COLO829 (cell line): ENCODE measurements around the gene CASQ2.

Experiments
- DNase-seq: peaks from one replicate; pipeline ENCODE4 v3.0.0; 2012; ENCODE audit warnings: low spot score

CASQ2 gene

DNA sequence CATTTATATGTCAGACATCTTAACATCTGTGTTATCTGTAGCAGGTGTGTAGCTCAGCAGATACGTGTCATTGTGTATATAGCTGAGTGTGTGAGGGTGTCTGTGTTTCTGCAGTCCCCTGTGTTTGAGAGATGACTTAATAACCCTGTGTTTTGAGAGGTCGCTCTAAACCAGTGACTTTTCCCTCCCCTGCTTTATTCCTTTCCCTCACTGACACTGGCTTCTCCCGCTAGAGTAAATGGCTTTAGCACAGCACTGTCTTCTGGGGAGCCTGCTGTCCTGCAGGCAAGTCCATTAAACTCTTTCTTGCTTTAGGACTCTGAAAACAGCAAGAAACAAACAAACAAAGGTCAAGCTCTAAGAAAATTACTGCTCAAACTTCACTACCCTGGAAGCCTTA is 73.7 kb downstream of the CASQ2 start:
- no peak for DNase-seq

DNA sequence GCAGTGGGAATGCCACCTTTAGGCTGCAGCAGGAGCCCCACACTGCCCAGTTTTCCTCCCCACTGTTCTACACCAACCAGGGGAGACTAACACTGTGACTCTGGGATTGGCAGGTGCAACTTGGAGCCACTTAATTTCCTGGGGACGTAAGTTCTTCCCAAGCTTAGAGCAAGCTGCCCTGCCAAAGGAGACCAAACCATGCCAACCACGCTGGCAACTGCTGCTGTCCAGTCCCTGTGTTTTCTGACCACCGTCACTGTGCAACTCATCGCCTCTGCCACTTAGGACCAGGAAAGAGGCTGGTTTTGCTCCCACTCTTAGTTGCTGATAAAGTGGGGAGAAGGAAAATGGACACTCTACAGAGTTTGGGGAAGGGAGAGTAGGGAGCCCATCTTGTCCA is 76.3 kb downstream of the CASQ2 start:
- DNase-seq = no peak

DNA sequence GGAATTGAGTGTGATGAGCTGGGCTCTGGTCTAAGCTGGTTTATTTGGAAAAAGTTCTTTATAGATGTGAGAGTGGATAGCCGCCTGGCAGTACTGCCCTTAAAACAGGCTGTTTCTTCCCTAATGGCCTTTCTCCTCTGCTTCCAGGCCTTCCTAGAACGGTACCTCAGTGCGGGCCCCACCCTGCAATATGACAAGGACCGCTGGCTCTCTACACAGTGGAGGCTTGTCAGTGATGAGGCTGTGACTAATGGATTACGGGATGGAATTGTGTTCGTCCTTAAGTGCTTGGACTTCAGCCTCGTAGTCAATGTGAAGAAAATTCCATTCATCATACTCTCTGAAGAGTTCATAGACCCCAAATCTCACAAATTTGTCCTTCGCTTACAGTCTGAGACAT is 77.5 kb downstream of the CASQ2 start:
- no peak for DNase-seq

DNA sequence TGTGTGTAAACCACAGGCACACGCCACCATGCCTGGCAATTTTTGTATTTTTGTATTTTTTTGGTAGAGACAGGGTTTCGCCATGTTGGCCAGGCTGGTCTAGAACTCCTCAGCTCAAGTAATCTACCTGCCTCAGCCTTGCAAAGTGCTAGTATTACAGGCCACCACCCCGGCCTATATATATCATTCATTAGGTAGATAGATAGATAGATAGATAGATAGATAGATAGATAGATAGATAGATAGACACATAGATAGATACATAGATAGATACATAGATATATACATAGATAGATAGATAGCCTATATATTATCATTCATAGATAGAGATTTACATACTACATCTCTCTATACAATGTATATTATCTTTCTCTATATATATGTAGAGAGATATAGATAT is 80.8 kb downstream of the CASQ2 start:
- DNase-seq = no peak

DNA sequence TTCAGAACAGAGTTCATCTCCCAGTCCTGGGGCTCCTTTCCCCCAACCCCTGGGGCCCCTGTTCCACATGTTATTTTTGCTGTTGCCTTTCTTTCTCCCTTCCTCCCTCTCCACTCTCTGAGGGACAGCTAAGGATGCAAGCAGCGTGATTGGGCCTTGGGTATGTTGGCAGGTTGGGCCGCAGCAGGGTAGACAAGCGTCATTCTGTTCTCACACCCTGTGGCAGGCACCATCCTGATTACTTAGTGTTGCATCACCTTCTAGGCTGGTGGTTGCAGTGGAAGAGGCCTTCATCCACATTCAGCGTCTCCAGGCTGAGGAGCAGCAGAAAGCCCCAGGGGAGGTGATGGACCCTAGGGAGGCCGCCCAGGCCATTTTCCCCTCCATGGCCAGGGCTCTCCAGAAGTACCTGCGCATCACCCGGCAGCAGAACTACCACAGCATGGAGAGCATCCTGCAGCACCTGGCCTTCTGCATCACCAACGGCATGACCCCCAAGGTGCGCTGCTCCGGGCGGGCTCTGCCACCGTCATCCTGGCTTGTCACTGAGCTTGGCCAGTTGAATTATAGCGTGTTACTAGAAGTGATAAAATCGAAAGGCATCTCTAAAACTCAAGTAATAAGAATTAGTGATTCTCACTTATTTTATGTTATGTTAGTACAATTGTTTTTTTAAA is 83.3 kb downstream of the CASQ2 start:
- no peak for DNase-seq

DNA sequence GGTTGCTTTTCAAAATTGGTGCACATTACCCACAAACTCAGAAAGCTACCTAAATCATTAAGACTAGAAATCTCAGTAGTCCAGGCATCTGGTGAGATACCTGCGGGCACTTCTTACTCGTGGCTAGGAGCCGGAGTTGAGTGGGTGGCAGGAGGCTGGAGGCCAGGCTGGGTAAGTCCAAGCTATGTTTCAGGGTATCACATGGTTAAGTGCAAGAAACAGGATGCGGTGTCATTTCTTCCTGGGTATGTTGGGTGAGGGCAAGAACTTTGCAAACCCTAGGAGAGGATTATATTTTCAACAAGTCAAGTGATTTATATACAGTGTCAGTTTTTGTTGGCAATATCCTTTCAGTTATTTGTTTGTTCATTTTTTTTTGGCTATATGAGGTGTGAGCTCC is 85.7 kb downstream of the CASQ2 start:
- no peak for DNase-seq

DNA sequence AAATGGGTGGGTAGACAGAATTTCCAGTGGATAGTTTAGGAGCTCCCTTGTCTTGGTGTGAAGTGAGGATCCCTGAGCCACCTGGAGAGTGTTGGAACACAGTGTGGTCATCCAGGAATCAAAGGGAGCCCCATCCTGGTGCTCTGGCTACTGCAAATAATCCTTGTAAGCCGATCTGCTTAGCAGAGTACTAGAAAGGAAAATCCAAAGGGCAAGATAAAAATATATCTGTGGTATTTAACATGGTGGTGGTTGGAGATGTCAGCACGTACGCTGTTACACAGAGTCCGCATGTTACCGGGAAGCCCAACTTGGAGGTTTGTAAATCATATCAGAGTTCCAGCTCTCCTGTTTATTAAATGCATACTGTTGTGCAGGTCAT is 87.8 kb downstream of the CASQ2 start:
- no peak for DNase-seq

DNA sequence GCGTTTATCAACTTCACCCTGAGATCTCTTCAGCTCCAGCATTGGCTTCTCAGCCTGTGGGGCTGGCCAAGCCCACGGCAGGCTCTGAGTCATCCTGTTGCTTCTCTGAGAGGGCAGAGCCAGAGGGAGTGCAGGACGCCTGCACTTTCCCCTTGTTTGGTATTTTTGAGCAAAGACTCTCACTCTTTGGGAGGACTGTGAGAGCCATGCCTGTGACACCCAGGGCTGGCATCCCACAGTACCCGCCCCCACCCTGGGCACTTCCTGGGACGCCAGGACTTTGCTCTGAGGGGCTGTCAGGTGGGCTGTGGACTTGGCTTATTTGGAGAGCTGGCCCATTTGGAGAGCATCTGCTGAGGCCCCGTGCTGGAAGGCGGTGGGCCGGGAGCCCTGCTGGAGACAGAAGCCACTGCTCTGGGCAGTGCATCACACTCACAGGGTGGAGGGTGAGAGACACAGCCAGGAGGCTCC is 89.3 kb downstream of the CASQ2 start:
- peak; percentile 76 for DNase-seq

DNA sequence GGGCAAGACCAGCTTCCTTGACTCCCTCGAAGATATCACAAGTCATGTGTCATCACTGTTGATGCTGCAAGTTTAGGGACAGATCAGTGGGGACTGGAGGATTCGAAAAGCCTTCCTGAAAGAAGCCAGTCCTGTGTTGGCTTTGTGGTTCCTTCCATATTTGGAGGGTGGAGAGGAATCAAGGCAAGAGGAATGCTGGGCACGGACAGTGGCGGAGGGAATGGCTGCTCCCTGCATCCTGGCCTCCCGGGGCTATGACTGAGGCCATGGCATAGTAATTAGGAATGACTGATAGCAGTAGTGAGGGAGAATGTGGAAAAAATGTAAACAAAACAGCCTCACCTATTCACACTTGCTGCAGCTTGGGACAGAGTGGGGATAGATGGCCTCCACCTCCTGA is 90.4 kb downstream of the CASQ2 start:
- DNase-seq = no peak

DNA sequence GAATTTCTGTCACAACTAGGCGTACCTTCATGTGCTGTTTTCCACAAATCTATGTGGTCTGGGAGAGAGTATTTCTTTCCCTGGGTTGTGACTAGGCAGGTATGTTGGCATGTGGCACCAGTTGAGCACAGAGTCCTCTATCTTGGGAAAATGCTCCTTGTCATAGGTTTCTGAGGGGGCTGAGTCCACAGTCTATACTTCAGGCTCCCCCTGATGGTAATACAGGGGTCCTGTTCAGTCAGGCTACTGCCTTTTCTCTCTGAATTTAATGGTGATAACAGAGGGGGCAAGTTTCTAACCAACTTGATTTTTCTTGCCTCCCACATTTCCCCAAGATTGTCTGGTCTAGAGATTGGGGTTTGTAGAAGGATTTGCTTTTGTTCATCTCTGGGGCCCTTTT is 90.9 kb downstream of the CASQ2 start:
- DNase-seq = no peak

DNA sequence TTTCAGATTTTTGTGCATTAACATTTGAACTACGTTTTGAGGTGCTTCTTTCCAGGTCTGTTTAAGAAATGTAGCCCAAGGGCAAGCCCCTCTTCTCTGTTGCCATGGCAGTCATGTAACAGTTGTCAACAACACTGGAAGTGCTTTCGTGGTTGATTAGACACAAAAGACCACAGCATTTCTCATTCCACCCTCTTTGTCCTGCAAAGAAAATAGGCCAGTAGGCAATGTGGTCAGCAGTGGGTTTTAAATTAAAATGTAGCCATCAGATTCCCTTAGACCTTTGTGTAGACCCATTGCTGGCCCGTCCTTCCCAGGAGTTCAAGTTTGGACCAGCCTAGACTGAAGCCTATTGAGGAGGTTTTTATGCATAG is 91.3 kb downstream of the CASQ2 start:
- DNase-seq = no peak

DNA sequence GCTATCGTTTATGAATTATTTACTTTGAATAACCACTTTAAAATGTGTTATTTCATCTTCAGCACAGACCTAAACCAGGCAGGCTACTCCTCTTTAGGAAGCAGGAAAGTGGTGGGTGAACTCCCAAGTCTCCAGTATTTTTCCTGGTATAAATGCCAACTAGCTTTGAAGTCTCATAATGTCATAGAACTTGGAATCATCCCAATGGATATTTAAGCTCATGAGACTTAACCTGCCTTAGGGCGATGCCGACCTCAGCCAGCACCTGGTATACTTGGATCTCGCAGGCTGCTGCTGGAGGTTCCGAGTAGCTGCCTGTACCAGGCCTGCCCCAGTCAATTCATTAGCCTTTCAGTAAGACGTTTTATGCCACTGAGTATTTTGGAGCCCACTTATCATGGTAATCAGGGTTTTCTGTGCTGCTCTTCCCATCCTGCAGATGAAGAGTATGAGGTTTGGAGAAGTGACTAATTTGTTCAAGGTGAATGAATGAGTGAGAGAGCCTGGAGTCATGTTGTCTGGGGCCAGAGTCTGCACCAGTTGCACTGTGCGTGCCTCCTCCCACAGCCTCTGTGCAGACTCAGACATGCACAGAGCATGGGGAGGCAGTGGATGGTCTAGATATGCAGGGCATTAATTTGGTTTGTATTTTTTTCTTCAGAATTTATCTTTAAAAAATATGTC is 91.9 kb downstream of the CASQ2 start:
- no peak for DNase-seq

DNA sequence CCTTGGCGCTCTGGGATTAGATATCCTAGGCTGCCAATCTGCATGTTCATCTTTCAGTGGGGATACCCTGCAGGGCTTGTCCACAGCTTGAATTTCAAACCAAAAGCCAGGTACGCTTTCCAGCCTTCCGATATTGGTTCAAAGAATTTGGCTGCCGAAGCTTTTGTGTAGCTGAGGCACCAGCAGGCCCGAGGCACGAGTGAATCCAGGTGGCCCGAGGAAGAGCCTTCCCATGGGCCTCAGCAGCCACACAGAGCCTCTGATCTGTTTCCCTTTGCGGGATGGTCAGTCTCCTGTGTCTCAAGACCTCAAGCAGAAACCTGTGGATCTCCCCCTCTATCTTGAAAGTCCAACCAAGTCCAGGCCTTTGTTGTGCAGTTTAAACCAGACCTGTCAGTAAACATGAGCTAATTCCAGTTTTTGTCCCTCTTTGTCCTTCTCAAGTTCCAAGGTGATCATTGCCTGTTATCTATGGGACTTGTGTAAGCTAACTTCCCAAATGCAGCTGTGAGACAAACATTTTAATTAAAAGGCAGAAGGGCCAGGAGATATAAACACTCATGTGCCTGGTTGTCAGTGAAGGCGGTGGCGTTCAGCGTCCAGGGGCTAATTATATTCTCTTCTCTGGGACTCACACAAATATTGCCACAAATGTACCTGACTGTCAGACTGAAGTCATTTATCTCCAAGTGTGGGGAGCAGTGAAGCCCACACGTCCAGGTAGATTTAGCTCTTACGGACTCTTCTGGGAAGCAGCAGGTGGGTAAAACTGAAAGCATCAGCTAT is 96.1 kb downstream of the CASQ2 start:
- no peak for DNase-seq

DNA sequence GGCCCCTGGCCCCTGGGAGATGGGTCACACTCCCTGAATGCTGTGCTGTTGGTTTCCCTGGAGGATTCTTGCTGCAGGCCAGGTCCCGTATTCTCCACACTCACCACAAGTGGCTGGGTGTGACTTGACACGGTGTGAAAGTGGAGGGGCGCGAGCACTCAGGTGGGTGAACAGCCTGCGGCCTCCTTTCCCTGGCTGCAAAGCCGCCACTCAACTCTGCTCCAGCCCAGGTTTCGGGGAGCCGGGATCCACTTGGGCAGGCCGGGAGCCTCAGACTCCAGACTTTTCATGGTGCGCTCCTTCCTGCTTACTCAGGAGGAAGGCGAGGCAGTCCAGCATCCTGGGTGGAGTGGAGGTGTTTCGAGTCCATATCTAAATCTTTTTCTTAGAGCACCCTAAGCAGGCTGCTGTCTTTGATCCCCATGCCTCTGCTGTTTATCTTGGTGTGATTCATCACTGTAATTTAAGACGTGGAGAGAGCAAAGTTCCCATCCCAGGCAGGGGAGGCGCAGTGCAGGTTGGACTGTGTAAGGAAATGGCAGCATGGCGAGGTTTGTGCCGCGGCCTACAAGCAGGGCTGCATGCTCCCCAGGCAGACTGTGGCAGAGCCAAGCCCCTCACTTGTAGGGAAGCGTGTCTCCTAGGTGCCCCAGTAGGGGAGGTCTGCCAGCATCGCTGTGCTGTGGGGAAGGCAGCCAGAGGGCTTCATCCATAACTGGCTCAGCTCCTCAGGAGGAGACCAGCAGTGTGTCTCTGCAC is 97.2 kb downstream of the CASQ2 start:
- DNase-seq = no peak

DNA sequence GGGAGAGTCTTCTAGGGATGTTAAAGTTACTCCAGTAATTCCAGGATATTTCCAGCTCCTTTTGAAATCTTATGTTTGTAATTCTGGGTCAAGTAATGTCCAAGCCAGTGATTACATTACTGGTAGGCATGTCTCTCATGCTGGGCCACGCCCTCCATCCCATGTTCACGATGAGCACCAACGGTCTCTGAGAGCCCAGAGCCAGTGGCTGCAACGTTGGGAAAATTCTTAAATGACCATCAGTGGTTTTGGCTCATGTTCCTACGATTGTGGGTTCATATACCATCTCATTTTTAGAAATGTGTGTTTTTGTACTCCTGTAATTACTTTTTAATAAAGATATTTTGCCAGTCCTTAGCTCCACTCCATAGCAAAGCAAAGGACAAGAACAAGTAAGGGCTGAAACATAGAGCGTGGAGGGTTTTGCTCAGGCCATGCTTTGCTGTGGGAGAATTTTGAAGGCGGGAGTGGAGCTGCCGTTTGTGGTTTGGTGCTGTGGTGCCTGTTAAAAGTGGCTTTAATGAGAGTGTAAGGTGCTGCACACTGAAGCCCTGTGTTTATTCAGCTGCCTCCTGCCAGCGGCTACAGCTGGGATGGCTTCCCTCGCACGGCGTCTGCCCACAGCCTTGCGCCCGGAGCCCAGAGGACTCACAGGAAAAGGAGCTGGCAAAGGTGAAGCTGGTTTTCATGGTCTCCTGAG is 97.9 kb downstream of the CASQ2 start:
- no peak for DNase-seq

DNA sequence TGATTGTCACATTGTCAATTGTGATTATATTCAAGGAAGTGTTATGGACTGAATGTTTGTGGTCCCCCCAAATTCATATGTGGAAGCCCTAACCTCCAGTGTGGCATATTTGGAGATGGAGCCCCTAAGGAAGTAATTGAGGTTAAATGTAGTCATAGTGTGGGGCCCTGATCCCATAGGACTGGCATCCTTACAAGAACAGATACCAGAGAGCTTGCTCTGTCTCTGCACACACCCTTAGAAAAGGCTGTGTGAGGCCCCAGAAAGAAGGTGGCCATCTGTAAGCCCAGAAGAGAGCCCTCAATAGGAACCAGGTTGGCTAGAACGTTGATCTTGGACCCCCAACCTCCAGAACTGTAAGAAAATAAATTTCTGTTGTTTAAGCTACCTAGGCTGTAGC is 98.6 kb downstream of the CASQ2 start:
- DNase-seq = no peak

DNA sequence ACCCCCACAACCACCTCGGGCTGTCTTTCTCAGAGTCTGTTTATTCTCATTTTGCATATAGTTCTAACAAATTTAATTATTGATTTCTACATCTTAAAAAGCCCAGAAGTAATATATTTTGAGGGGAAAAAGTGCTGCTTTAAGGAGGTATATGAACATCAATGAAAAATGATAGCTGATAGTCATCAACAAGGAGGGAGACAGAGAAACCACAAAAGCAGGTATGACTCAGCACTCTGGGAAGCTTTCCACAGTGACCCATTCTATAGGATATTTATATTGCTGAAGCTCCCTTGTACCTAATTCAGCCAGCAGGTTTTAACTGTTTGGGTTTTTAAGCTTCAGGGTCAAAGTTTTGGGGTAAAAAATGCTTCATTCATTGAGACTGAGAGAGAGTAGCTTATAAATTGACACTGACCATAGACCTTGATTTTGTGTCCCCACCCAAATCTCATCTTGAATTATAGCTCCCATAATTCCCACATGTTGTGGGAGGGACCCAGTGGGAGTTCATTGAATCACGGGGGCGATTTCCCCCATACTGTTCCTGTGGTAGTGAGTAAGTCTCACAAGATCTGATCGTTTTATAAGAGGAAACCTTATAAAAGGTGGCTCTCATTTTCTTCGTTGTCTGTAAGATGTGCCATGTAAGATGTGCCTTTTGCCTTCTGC is 99.4 kb downstream of the CASQ2 start:
- DNase-seq = peak; percentile 40

DNA sequence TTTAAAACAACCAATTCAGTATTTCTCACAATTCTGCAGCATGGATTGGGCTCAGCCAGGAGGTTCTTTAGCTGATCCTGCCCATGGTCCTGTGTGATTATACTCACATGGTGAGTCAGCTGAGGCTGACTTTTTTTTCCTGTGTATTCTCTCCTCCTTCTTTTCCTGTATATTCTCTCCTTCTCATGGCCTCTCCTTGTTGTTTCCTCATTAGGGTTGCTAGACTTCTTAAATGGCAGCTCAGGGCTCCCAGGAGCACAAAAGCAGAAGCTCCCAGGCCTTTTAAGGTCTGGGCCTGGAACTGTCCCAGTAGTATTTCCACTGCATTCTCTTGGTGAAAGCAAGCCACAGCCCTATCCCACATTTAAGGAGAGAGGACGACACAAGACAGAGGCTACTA is 99.9 kb downstream of the CASQ2 start:
- DNase-seq = no peak

DNA sequence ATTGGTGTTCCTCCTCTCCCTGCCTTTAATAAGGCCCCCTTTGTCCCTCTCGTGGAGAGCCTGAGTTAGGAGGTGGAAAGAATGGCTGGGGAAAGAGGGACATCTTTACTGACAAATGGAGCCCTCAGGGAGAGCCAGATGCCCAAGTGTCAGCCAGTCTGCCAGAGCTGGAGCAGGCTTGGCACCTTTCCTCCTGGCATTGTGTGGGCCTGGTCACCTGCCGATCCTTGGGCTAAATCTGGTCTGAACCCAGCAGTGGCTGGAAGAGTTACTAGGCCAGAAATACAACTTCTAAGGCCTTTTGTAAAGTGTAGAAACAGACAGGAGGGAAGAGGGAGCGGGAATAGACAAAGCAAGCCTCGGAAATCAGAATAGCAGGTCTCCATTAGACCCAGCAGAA is 101.8 kb downstream of the CASQ2 start:
- DNase-seq = no peak

DNA sequence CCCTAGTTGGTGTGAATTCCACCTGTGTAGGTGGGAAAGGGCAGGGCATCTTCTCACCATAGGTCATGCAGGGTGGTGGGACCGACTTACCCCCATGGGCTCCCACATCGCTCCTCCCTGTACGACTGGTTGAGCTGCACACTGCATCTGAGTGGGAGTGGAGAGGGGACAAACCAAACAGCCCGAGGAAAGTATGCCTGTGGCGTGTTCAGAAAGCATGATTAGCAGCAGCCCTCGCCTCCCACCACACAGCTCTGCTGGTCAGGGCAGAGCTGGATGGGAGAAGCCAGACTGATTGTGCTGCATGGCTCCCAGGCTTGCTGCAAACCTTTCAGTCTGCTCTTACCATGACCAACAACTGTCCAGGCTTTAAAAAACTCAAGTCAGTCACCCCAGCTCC is 102.3 kb downstream of the CASQ2 start:
- DNase-seq = no peak

DNA sequence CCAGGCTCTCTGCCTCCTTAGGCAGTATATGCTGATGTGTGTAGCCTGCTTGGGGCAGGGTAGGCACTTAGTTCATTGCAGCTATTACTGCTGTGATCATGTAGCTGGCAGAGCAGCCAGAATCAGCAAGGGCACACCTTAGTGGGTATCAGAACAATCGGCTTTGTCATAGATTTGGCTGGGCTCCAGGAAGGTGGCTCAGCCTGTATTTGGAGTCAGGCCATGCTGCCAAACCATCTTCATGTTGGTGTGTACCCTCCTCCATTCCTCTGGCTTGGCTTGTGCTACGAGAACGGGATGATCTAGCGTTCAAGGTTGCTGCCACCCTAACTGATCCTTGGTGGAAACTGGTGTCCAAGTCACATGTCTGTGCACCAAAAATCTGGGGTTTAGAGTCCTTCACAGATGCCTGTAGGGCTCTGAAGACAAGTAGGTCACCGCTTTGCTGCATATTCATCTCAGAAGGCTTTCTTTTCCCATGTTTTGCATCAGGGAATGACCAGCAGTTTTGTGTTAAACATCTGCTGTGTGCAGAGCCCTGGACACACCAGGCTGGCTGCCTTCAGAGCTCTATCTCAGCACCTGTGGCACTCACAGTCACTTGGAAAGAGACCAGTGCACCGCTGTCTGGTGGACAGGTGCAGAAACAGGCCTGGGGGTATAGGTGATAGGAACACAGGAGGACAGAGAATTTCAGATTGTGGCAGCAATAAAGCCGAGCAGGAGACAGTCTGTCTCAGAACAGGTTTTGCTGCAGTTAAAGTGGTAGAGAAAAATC is 103.0 kb downstream of the CASQ2 start:
- no peak for DNase-seq
